ENCODE data around the gene ATF6B.
A peak's percentile ranks its signal among the peaks of the same experiment; 100 is the strongest.
"Not testable (repeated sequence)": the region's sequence is repeated elsewhere in the genome, so short reads cannot be mapped to it uniquely, and the experiment has no call there.

ATF6B gene

GRCh38 chr6:32107406-32107805 is 20.6 kb downstream of the ATF6B start:
- no peak for DNase-seq

GRCh38 chr6:32105433-32105832 is 22.6 kb downstream of the ATF6B start:
- DNase-seq, result peak in 1 of 2 donors; percentile 45

DNA sequence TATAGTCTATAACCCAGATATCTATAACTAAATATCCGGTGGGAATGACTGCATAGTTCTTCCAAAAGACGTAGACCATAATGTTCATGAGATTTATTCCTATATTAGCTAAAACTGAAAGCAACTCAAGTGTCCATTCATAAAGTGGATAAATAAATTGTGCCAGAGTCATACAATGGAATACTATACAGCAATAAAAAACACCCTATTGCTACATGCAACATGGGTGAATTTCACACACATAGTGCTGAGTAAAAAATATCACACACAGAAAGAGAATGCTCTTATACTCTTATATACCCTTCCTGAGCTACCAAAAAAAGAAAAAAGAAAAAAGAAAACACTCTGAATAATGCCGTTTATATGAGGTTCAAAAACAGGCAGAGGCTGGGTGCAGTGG is 25.8 kb downstream of the ATF6B start:
- DNase-seq, result no peak

DNA sequence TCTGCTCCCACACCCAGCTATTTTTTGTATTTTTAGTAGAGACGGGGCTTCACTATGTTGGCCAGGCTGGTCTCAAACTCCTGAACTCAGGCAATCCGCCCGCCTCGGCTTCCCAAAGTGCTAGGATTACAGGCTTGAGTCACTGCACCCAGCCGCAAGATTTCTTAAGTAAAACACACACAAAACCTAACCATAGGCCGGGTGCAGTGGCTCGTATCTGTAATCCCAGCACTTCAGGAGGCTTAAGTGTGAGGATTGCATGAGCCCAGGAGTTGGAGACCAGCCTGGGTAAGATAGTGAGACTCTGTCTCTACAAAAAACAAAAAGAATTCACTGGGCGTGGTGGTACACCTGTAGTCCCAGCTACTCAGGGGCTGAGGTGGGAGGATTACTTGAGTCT is 27.8 kb downstream of the ATF6B start:
- DNase-seq, result not testable (repeated sequence)

- DNase-seq, result no peak
Measured at GRCh38 chr6:32097364-32097763, 30.7 kb downstream of the ATF6B start.

- DNase-seq, result no peak
Measured at GRCh38 chr6:32096394-32097258, 31.4 kb downstream of the ATF6B start.

DNA sequence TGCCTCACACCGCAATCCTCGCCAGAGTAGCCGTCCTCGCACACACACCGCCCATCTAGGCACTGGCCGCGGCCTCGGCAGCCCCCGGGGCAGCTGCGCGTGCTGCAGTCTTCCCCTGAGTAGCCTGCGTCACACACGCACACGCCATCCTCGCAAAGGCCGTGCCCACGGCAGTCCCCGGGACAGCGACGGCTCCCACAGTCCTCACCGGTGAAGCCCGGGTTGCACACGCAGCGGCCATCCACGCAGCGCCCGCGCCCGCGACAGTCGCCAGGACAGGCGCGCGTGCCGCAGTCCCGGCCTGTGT is 32.0 kb downstream of the ATF6B start:
- no peak for DNase-seq

DNA sequence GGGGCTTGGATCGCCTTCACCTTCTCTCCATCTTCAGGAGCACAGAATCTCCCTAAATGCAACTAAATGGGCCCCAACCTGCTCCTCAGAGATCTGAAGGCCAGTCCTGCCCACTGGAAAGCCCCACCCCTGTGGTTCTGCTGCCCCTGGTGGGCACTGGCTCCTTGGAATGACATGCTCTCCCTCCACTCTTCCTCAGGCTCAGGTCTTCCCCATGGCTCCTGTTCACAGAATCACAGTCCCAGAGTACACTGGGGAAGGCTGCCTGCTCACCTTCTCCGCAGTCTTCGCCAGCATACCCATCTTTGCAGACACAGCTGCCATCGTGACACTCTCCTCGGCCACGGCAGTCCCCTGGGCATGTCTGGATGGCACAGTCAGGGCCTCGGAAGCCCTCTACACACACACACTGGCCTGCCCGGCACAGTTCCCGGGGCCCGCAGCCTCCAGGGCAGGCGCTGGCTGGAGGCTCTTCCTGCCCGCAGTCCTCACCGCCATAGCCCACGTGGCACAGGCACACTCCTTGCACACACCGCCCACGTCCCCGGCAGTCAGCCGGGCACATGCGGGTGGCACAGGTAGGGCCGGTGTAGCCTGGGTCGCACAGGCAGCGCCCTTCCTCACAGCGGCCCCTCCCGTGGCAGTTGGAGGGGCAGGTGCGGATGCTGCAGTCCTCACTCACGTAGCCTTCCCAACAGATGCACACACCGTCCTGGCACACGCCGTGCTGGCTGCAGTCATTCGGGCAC is 32.5 kb downstream of the ATF6B start:
- no peak for DNase-seq

DNA sequence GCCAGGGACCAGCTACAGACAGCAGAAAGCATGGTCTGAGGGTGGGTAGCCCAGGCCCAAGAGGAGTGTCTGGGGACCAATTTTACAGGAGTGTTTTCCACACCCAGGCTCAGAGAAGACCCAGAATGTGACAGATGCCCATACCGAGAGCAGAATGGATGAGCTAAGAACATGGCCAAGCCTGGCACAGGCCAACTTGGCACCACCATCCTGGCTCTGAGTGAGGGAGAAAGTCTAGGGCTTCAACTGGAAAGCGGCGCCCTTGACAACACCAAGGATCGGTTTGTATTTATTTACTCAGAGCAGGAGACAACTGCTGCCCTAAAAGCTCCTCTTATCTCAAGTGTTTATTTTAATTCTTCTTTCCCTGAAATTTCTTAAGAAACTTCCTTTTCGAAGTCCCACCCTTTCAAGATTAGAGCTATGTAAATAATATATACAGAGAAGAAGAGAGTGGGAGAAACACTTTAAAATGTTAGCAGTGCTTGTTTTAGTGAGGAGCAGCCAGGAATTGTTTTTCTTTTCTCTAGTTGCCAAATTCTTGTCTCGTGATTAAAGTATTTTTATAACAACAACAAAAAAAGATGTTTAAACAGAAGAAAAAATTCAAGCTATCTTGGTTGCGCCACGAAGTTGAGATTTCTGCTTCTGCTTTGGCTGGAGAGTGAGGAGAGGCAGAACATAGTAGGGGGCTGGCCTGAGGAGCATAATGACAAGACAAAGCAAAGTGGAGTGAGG is 35.1 kb downstream of the ATF6B start:
- no peak for DNase-seq

GRCh38 chr6:32089082-32089828 is 38.8 kb downstream of the ATF6B start:
- no peak for DNase-seq

DNA sequence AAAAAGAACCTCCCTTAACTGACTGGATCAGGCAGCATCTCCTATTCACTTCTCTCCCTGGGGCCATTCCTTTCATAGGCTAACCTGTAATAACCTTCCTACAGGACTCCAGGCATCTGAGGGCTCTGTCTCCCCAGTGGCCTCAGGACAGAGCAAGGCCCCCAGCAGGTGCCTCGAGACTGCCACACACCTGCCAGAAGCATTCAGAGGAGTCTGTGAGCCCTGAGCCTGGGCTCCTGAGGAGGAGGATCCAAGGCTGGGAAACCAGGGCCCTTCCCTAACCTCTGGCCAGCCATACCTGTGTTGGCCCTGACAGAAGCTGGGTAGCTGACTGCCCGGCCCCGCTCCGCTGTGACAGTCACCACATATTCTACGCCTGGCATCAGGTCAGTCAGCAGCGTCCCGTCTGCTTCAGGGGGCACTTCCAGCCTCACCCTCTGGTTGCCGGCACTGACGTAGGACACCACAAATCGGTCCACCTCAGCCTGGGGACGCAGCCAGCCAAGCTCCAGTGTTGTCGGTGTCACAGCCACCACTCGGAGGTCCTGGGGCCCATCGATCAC is 39.5 kb downstream of the ATF6B start:
- no peak for DNase-seq

DNA sequence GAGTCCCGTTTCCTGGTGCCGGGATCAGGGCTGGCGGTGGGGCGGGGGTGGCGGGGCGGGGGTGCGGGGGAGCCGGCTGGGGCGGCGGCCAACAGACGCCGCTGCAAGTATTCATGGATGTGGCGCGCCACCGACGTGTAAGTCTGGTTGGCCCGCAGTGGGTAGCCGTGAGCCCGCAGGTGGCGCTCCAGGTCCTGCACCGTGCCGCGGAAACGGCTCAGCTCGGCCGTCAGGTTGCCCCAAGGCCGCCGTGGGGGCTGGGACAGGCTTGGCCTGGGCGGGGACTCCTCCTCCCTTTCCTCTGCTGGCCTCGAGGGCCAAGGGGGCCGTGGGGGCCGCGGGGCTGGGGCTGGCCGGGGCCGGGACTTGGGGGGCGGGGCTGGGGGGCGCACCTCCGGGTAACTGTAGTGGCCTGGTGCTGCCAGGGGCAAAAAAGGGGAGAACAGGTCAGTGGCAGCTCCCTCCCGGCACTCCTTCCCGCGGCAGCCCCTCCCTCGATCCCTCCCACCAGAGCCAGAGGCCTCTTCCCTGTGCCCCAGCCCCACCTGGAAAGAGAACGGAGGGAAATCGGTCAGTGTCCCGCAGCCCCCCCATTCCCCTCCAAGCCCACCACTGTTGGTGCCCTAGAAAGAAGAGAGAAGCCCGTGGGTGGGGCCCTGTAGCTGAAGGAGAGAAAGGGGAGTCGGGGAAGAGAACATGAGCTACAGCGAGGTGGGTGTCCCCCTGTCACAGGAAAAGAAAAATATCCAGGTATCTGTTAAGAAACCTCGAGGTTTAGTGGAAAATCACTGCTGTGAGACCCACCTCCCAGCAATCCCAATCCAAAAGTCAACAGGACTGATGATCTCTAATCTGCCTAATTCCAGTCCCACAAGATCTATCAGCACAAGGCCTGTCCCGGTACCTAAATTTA is 40.2 kb downstream of the ATF6B start:
- peak in 1 of 2 donors; percentile 34 for DNase-seq

GRCh38 chr6:32086661-32087573 is 41.1 kb downstream of the ATF6B start:
- peak in 1 of 2 donors; percentile 43 for DNase-seq

DNA sequence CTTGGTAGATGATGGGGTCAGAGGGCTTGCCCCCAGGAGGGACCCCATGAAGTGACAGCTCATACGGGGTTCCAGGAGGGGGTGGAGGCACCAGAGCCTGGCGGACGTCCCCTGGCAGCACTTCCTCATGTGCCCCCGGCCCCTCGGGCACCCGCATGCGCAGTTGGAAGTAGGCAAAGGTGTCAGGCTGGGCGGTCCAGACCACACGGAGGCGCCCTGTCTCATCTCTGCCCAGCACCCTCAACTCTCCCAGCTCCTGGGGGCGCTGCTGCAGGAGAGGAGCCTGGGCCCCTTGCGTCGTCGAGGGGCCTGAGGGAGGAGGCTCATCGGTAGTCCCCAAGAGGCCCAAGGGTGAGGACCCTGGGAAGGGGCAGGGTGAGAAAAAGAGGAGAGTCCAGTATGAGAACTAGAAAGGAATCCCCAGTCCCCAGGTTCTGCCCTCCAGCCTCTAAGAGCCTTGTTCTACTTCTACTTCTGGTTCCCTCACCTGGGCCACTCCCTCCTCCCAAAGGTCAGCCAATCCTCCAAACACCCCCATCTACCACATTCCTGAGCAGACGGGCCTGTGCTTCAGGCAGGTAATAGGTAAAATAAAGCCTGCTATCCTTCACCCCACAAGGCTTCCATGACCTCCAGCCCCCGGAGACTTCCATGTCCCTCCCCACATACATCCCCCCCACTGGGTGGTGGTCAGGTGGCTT is 42.1 kb downstream of the ATF6B start:
- no peak for DNase-seq

- no peak for DNase-seq
Measured at GRCh38 chr6:32084780-32085179, 43.3 kb downstream of the ATF6B start.

DNA sequence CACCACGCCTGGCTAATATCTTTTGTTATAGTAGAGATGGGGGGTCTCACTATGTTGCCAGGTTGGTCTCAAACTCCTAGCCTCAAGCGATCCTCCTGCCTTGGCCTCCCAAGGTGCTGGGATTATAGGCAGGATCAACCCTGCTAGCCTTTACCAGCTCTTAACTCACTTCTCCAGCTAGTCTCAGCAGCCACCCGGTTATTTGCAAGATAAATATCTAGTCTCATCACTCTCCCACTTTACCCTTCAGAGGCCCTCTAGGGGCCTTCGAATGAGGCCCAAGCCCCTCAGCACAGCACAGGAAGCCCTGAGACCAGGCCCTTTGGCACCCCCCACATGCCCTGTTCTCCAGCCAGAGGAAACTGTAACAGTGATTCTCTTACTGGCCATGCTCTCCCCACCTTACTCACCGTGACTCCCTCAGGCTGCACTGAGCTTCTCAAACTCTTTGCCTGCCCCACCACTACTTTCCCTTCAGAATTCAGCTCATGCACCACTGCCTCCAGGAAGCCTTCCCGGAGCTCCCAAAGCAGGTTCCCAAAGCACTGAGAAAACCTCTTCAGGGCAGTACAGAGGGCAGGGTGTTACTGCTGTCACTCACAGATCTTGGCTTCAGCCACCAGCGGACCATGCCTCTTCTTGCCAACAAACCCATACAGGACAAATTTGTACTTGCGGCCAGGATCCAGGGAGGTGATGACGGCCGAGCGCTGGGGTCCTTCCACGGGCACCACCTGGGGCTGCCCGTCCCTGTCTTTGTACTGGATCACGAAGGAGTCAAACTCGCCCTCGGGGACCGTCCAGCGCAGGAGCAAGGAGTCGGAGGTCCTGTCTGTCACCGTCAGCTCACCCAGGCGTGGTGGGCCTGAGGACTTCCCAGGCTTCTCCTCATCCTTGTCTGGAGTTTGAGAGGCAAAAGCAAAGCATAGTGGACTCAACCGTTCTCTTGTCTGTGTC is 44.0 kb downstream of the ATF6B start:
- no peak for DNase-seq

DNA sequence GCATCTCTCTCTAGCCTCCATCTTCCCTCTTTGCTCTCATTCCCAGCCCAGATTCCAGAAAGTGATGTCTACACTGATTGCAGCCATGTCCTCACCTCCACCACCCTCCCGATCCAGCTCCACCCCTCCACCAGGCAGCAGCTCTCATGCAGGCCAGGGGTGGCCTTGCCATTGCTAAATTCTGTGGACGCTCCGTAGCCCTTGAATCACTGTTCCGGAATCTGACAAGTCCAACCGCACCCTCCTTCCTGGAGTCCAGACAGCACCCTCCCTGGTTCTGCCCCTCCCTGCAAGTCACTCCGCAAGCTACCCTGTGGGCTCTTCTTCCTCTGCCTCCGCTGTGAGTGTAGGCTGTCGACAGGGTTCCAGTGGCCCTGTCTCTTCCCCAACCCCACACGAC is 45.1 kb downstream of the ATF6B start:
- no peak for DNase-seq

- no peak for DNase-seq
Measured at GRCh38 chr6:32082478-32082877, 45.6 kb downstream of the ATF6B start.
